Calu3 (cell line): ENCODE data around the gene CIAO1. TPM values are rescaled to one million over a fixed set of nuclear protein-coding genes. Genes with fewer than 3 reads are reported as not detected.

Source experiments
- BruUV-seq: library from RNA; stranded (reverse); fragments of 400-500 nt; replicated peaks from 2 replicates; lab custom pipeline; 2021; lab: Mats Ljungman, UMichigan
- CTCF ChIA-PET: fragments of 300-600 bp; sonication (Branson Sonifier 250); formaldehyde crosslinking; loops from one replicate; lab custom pipeline; 2022; ENCODE audit warnings: antibody characterized with exemption; lab: Charles Lee
- DNase-seq: peaks from one replicate; pipeline ENCODE4 v3.0.0; 2022
- H3K27ac Mint-ChIP-seq: one replicate; pipeline ENCODE4 v1.8.0; 2022; ENCODE audit warnings: mixed read lengths; ENCODE audit not compliant: unreplicated experiment
- H3K27me3 Mint-ChIP-seq: one replicate; pipeline ENCODE4 v1.8.0; 2022; ENCODE audit warnings: mixed read lengths; ENCODE audit not compliant: unreplicated experiment
- H3K36me3 Mint-ChIP-seq: one replicate; pipeline ENCODE4 v1.8.0; 2022; ENCODE audit warnings: mild to moderate bottlenecking, moderate library complexity, mixed read lengths; ENCODE audit not compliant: insufficient read depth, unreplicated experiment
- H3K4me1 Mint-ChIP-seq: one replicate; pipeline ENCODE4 v1.8.0; 2022; ENCODE audit warnings: mild to moderate bottlenecking, low read depth, mixed read lengths; ENCODE audit not compliant: unreplicated experiment
- H3K4me3 Mint-ChIP-seq: one replicate; pipeline ENCODE4 v1.8.0; 2022; ENCODE audit warnings: mild to moderate bottlenecking, low read depth, moderate library complexity, mixed read lengths; ENCODE audit not compliant: unreplicated experiment
- H3K9me3 Mint-ChIP-seq: one replicate; pipeline ENCODE4 v1.8.0; 2022; ENCODE audit warnings: low read depth, mixed read lengths; ENCODE audit not compliant: unreplicated experiment
- CTCF ChIP-seq: fragments of 200-600 bp; IDR thresholded peaks from one replicate; pipeline ENCODE4 v1.8.0; 2022; ENCODE audit warnings: antibody characterized with exemption; ENCODE audit not compliant: unreplicated experiment
- intact Hi-C: fragments of 100-400 bp; cut with micrococcal nuclease; formaldehyde crosslinking; loops from one replicate; pipeline ENCODE4 v1.10.0; 2022; ENCODE audit not compliant: unreplicated experiment
- total RNA-seq: library from RNA; stranded (reverse); gene quantifications from 2 replicates; pipeline ENCODE4 v1.2.3, GENCODE V29; 2022

Gene CIAO1
- total RNA-seq, 1 experiment from 2014 or later, result 75.7 TPM

GRCh38 chr2:96259497-96259921 lies 6.5 kb upstream of the CIAO1 start:
- BruUV-seq, result no TSS peak
- Mint-ChIP-seq H3K27me3 (no peaks in the 10 kb centered on the region), H3K36me3 (peaks cover 8% of the 10 kb centered on the region), H3K27ac (no peak overlapping the region), H3K4me1 (peaks cover 29% of the 10 kb centered on the region), H3K9me3 (no peaks in the 10 kb centered on the region), H3K4me3 (peak overlapping the region; percentile 49)
- CTCF ChIA-PET, result interaction anchor here (2.4 kb wide), 1 partner anchor 267 kb away, joined by 9 read pairs; no protein-coding TSS in a partner anchor
- intact Hi-C loops, result no loop called here
- peak; percentile 17 for DNase-seq
- no peak for TF ChIP-seq CTCF

GRCh38 chr2:96260387-96261260 lies 5.4 kb upstream of the CIAO1 start:
- intact Hi-C loops, result loop anchor here (2.0 to 10.0 kb wide), 4 partner anchors 52 to 266 kb away; partner anchors contain the start of genes ANKRD36C, ASTL and STARD7
- TF ChIP-seq CTCF, result peak; percentile 32
- H3K9me3 Mint-ChIP-seq, result no peaks in the 10 kb centered on the region
- H3K4me3 Mint-ChIP-seq, result peak overlapping the region; percentile 49
- no peaks in the 10 kb centered on the region for H3K27me3 Mint-ChIP-seq
- peaks cover 33% of the 10 kb centered on the region for H3K4me1 Mint-ChIP-seq
- H3K36me3 Mint-ChIP-seq, result peaks cover 19% of the 10 kb centered on the region
- no TSS peak for BruUV-seq
- DNase-seq, result peak; percentile 71
- peak overlapping the region; percentile 83 for H3K27ac Mint-ChIP-seq
- CTCF ChIA-PET, result interaction anchor here (0.7 to 2.4 kb wide), 3 partner anchors 75 to 268 kb away, joined by 4 to 9 read pairs (median 5); partner anchors contain the start of gene NCAPH

- intact Hi-C loops, result loop anchor here (2.0 to 10.0 kb wide), 4 partner anchors 53 to 267 kb away; partner anchors contain the start of genes ANKRD36C, ASTL and STARD7
- Mint-ChIP-seq H3K36me3 (peaks cover 27% of the 10 kb centered on the region), H3K4me3 (no peak overlapping the region), H3K4me1 (peaks cover 33% of the 10 kb centered on the region), H3K27me3 (no peaks in the 10 kb centered on the region), H3K27ac (no peak overlapping the region), H3K9me3 (no peaks in the 10 kb centered on the region)
- BruUV-seq, result no TSS peak
- CTCF ChIA-PET, result interaction anchor here (0.6 to 2.4 kb wide), 4 partner anchors 9 to 269 kb away, joined by 4 to 9 read pairs (median 5); partner anchors contain the start of gene NCAPH
- no peak for TF ChIP-seq CTCF
- DNase-seq, result no peak
Measured at GRCh38 chr2:96261328-96262003, 4.6 kb upstream of the CIAO1 start.

- DNase-seq, result no peak
- H3K27me3 Mint-ChIP-seq, result no peaks in the 10 kb centered on the region
- no peak overlapping the region for H3K4me3 Mint-ChIP-seq
- CTCF ChIA-PET, result no interaction called here
- BruUV-seq, result no TSS peak
- TF ChIP-seq CTCF, result no peak
- intact Hi-C loops, result loop anchor here (10.0 kb wide), 3 partner anchors 128 to 268 kb away; partner anchors contain the start of genes ANKRD36C and ASTL
- H3K4me1 Mint-ChIP-seq, result peaks cover 33% of the 10 kb centered on the region
- H3K36me3 Mint-ChIP-seq, result peaks cover 36% of the 10 kb centered on the region
- H3K27ac Mint-ChIP-seq, result no peak overlapping the region
- no peaks in the 10 kb centered on the region for H3K9me3 Mint-ChIP-seq
Measured at GRCh38 chr2:96262306-96262705, 3.7 kb upstream of the CIAO1 start.
